Loucy (cell line): ENCODE data around the gene MCC.

Source experiments
- EZH2phosphoT487 ChIP-seq: fragments of 200-600 bp; IDR thresholded peaks from 2 replicates; pipeline ENCODE4 v1.6.1; 2018; ENCODE audit warnings: antibody characterized with exemption, mild to moderate bottlenecking, moderate library complexity, borderline replicate concordance
- TF ChIP-seq, protein P1 (sequence below): fragments of 200-600 bp; sonication (generic); conservative IDR thresholded peaks from 2 replicates; pipeline ENCODE4 v1.5.1; 2014; ENCODE audit warnings: mild to moderate bottlenecking, antibody characterized with exemption, low read length

DNA sequence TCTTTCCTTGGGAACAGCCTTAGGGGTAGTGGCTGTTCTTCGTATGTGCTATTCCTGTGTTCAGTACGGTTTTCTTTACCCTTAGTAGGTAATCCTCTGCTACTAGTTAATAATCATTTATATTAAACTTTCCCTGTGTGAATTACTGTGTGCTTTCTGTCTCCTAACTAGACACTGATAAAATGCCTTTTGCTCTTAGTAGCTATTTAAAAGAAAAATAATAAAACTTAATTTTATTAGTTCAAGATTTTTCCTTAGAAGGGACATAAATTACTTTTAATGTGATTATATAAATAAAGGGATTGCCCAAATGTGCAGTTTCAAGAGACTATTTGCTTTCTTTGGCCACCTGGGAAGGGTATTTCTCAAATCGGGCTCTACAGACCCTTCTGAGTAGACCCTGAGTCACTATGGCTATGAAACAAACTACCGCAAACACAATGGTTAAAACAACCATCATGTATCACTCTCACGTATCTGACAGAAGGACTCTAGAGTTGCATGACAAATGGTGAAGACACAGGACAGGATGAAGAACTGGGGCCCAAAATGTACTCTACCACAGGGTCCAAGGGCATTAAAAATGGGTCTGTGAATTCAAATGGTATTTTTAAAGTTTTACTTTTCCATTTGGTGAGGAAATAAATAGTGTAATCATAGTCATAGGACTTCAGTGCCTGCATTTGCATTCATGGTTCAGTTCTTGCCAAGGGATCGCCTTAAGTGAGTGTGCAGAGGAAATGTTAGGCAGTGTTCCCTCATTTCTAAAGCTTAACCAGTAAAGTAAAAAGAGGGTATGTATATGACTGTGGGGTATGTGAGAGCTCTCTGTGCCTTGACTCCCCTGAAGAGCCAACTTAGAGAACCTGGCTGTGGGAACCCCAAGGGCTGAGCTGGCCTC, 150.5 kb downstream of the MCC start:
- TF ChIP-seq, protein P1, sequence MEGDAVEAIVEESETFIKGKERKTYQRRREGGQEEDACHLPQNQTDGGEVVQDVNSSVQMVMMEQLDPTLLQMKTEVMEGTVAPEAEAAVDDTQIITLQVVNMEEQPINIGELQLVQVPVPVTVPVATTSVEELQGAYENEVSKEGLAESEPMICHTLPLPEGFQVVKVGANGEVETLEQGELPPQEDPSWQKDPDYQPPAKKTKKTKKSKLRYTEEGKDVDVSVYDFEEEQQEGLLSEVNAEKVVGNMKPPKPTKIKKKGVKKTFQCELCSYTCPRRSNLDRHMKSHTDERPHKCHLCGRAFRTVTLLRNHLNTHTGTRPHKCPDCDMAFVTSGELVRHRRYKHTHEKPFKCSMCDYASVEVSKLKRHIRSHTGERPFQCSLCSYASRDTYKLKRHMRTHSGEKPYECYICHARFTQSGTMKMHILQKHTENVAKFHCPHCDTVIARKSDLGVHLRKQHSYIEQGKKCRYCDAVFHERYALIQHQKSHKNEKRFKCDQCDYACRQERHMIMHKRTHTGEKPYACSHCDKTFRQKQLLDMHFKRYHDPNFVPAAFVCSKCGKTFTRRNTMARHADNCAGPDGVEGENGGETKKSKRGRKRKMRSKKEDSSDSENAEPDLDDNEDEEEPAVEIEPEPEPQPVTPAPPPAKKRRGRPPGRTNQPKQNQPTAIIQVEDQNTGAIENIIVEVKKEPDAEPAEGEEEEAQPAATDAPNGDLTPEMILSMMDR = no peak
- TF ChIP-seq EZH2phosphoT487 = no peak
